Neural cell (in vitro differentiated cells): ENCODE results near the gene NTNG1.

Experiments used
- EP300 ChIP-seq: fragments of 450-650 bp; conservative IDR thresholded peaks from 2 replicates; pipeline ENCODE4 v1.6.1; 2014; ENCODE audit warnings: antibody characterized with exemption, mild to moderate bottlenecking, moderate library complexity; ENCODE audit not compliant: poor library complexity, severe bottlenecking
- TAF1 ChIP-seq: IDR thresholded peaks from 2 replicates; pipeline ENCODE4 v1.6.1; 2012; ENCODE audit warnings: low read depth
- TF ChIP-seq, protein P1 (sequence below): fragments of 450-650 bp; IDR thresholded peaks from 2 replicates; pipeline ENCODE4 v1.5.1; 2014; ENCODE audit warnings: antibody characterized with exemption, mild to moderate bottlenecking, moderate library complexity; ENCODE audit not compliant: poor library complexity, severe bottlenecking

- TF ChIP-seq EP300 (no peak), TAF1 (no peak)
- TF ChIP-seq, protein P1, sequence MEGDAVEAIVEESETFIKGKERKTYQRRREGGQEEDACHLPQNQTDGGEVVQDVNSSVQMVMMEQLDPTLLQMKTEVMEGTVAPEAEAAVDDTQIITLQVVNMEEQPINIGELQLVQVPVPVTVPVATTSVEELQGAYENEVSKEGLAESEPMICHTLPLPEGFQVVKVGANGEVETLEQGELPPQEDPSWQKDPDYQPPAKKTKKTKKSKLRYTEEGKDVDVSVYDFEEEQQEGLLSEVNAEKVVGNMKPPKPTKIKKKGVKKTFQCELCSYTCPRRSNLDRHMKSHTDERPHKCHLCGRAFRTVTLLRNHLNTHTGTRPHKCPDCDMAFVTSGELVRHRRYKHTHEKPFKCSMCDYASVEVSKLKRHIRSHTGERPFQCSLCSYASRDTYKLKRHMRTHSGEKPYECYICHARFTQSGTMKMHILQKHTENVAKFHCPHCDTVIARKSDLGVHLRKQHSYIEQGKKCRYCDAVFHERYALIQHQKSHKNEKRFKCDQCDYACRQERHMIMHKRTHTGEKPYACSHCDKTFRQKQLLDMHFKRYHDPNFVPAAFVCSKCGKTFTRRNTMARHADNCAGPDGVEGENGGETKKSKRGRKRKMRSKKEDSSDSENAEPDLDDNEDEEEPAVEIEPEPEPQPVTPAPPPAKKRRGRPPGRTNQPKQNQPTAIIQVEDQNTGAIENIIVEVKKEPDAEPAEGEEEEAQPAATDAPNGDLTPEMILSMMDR: no peak
Observed at GRCh38 chr1:107096690-107097089, 44.1 kb upstream of the NTNG1 start.
